HG03469 (cell line): ENCODE measurements around the gene CCDC134.
"Not testable (repeated sequence)": the region's sequence is repeated elsewhere in the genome, so short reads cannot be mapped to it uniquely, and the experiment has no call there.

Source experiments
- ATAC-seq: cut with Tn5 transposase; IDR thresholded peaks from one replicate; pipeline ENCODE4 v1.9.1; 2021; ENCODE audit warnings: mild to moderate bottlenecking, moderate library complexity, moderate number of reproducible peaks; ENCODE audit not compliant: unreplicated experiment

Gene CCDC134

GRCh38 chr22:41821471-41822316, 21.2 kb downstream of the CCDC134 start:
- ATAC-seq = no peak

- ATAC-seq = no peak
Observed at GRCh38 chr22:41822317-41823057, 22.0 kb downstream of the CCDC134 start.

GRCh38 chr22:41823797-41824196, 23.3 kb downstream of the CCDC134 start:
- ATAC-seq = no peak

GRCh38 chr22:41825376-41825775, 24.9 kb downstream of the CCDC134 start:
- no peak for ATAC-seq

- no peak for ATAC-seq
Observed at GRCh38 chr22:41826021-41826420, 25.5 kb downstream of the CCDC134 start.

GRCh38 chr22:41826430-41827383, 26.2 kb downstream of the CCDC134 start:
- ATAC-seq = no peak

GRCh38 chr22:41827671-41828070, 27.2 kb downstream of the CCDC134 start:
- ATAC-seq = no peak

- no peak for ATAC-seq
Observed at GRCh38 chr22:41828516-41828915, 28.0 kb downstream of the CCDC134 start.

GRCh38 chr22:41830174-41830573, 29.7 kb downstream of the CCDC134 start:
- no peak for ATAC-seq

- no peak for ATAC-seq
Observed at GRCh38 chr22:41831383-41831782, 30.9 kb downstream of the CCDC134 start.

- no peak for ATAC-seq
Observed at GRCh38 chr22:41831828-41832552, 31.5 kb downstream of the CCDC134 start.

GRCh38 chr22:41832553-41833368, 32.3 kb downstream of the CCDC134 start, which contains the start of gene SREBF2:
Gene SREBF2, plus strand, starts transcription at chr22:41833105. Its CDS starts 166 bp downstream, at chr22:41833271.
- ATAC-seq = peak; percentile 63

GRCh38 chr22:41833369-41834004, 33.0 kb downstream of the CCDC134 start:
- ATAC-seq = no peak

- no peak for ATAC-seq
Observed at GRCh38 chr22:41834005-41834944, 33.8 kb downstream of the CCDC134 start.

GRCh38 chr22:41835462-41835861, 35.0 kb downstream of the CCDC134 start:
- not testable (repeated sequence) for ATAC-seq

- ATAC-seq = no peak
Observed at GRCh38 chr22:41836551-41836950, 36.1 kb downstream of the CCDC134 start.

GRCh38 chr22:41838842-41839618, 38.6 kb downstream of the CCDC134 start:
- ATAC-seq = no peak
